ES-I3 (cell line): Measurements from ENCODE around the gene NCKAP1.
A peak's percentile ranks its signal among the peaks of the same experiment; 100 is the strongest.

ENCODE experiments used
- H3K36me3 ChIP-seq: 2 replicates; pipeline ENCODE4 v1.6.1; 2013; ENCODE audit warnings: mild to moderate bottlenecking, low read length, control low read depth, moderate library complexity; ENCODE audit not compliant: insufficient read depth
- H3K4me1 ChIP-seq: 2 replicates; pipeline ENCODE4 v1.6.1; 2013; ENCODE audit warnings: mild to moderate bottlenecking, control low read depth, low read length; ENCODE audit not compliant: insufficient read depth
- H3K9ac ChIP-seq: 2 replicates; pipeline ENCODE4 v1.6.1; 2013; ENCODE audit warnings: low read depth, mild to moderate bottlenecking, low read length, moderate library complexity
- H3K9me3 ChIP-seq: 2 replicates; pipeline ENCODE4 v1.6.1; 2013; ENCODE audit warnings: mild to moderate bottlenecking, low read length, moderate library complexity; ENCODE audit not compliant: control insufficient read depth, insufficient read depth

The NCKAP1 gene, protein sequence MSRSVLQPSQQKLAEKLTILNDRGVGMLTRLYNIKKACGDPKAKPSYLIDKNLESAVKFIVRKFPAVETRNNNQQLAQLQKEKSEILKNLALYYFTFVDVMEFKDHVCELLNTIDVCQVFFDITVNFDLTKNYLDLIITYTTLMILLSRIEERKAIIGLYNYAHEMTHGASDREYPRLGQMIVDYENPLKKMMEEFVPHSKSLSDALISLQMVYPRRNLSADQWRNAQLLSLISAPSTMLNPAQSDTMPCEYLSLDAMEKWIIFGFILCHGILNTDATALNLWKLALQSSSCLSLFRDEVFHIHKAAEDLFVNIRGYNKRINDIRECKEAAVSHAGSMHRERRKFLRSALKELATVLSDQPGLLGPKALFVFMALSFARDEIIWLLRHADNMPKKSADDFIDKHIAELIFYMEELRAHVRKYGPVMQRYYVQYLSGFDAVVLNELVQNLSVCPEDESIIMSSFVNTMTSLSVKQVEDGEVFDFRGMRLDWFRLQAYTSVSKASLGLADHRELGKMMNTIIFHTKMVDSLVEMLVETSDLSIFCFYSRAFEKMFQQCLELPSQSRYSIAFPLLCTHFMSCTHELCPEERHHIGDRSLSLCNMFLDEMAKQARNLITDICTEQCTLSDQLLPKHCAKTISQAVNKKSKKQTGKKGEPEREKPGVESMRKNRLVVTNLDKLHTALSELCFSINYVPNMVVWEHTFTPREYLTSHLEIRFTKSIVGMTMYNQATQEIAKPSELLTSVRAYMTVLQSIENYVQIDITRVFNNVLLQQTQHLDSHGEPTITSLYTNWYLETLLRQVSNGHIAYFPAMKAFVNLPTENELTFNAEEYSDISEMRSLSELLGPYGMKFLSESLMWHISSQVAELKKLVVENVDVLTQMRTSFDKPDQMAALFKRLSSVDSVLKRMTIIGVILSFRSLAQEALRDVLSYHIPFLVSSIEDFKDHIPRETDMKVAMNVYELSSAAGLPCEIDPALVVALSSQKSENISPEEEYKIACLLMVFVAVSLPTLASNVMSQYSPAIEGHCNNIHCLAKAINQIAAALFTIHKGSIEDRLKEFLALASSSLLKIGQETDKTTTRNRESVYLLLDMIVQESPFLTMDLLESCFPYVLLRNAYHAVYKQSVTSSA

DNA sequence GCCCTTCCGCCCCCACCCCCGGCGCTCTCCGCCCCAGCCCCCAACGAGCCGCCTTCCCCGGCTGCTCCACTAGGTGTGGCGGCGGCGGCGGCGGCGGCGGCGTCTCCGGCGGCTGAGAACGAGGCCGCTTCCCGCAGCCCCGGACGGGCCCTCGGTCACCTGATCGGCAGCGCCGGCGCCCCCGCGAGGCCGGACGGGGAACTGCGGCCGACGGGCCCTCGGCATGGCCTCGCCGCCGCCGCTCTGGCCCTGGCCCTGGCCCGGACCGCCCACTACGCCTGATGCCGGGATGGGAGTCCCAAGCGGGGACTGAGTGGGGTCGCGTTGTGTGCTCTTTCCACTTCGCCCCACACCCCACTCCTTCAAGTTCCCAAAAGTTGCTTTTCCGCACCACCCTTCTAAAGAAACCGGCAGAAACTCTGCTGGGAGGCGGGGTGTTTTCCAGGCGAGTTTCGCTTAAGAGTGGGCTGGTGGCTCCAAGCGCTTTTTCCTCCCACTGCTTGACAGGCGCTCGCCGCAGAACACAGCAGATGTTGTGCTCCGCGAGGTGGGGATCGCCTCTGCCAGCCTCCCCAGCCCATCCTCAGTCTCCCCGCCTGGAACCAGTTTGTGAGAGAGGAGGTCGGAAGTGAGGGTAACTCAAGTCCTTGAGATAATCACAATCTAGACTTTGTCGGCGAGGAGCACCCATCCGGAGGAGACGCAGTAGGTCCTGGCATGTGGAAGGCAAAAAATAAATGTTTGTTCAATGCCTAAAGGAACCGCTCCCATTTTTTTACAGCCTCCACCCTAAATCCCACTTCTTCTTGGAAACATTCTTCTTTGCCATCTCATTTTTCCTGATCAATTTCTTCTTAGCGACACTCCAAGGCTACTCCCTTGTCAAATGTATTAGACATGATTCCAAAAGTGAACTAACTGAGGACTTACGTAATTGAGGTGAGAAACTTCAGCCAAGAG, at the start of gene NCKAP1:
TSS of gene NCKAP1 (minus strand) at position 117 of the 960 bp plus-strand sequence. CDS start 358 bp downstream, outside the sequence.
- Histone ChIP-seq H3K4me1 (peaks cover 9% of the 10 kb centered on the region; the same call in 1 of the 2 replicates), H3K9ac (peak within 1 kb of the TSS; percentile 95), H3K36me3 (no peaks in the 10 kb centered on the region), H3K9me3 (no peaks in the 10 kb centered on the region)

DNA sequence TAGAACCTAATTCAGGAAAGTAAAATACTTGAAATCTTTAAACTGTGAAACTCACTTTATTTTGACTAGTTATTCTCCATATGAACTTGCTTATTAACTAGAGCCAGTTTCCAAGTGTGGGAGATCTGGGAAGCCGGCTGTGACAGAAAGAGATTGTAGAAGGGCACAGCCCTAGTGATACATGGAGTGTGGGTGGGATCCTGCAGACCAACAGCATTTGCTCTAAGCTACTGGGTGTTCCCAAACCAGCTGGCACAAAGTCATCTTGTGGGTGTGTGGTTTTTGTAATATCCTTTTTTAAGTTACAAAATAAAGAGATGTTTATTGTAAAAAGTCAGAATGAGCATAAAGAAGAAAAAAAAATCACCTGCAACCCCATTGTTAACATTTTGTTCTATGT, 43.7 kb upstream of the NCKAP1 start:
- H3K4me1 ChIP-seq = no peaks in the 10 kb centered on the region; the same call in 1 of the 2 replicates
- no peaks in the 10 kb centered on the region for H3K9me3 ChIP-seq
- H3K9ac ChIP-seq = no peak overlapping the region
- no peaks in the 10 kb centered on the region for H3K36me3 ChIP-seq

DNA sequence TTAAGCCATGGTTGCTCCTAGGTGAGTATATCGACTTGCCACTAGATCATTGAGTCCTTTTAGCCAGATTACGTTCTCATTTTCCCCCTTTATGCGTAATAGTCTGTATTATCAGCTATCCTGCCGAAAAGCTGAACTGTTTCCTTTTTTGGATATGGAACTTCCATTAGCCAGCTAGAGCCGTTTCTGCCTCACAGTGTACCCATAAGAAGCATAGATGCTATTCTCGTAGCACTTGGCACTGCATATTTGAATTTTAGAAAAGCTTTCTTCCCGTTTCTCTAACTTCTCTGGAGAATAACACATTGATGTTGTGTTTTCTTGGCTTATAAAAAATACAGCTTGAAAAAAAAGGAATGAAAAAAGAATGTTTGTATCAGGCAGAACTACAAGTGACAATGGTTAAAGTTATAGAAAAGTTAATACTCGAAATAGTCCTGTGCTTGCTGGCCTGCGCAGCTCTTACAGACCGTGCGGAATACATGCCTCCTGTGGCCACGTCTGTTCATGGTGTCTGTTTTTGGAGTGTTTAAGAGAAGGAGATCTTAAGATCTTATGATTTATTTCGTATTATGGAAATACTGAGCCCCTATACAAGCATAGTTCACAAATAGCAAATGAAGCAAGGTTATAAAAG, 41.0 kb upstream of the NCKAP1 start:
- no peaks in the 10 kb centered on the region for H3K36me3 ChIP-seq
- H3K4me1 ChIP-seq = no peaks in the 10 kb centered on the region; the same call in 1 of the 2 replicates
- H3K9ac ChIP-seq = peak overlapping the region; percentile 69
- no peaks in the 10 kb centered on the region for H3K9me3 ChIP-seq

DNA sequence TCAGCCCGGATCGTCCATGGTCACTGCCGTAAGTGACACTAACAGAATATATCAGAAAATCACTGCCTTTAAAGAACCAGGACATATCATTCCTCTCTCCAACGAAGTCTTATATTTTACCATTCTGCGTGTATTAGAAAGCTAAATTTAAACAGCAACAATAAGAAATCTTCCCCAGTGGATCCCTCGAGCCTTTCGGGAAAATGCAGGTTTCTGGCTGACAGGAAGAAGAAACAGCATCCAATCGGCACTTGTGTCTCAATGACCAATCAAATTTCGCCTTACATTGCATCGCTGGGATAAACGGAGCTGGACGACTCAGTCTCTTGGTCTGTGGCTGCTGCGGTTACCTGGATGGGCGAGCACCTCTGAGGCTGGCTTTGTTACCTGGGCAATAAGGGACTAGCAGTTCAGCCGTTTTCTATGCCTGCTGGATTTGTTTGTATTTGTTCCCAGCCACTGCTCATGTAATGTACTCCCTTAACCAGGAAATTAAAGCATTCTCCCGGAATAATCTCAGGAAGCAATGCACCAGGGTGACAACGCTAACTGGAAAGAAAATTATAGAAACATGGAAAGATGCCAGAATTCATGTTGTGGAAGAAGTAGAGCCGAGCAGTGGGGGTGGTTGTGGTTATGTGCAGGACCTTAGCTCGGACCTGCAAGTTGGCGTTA, 40.3 kb upstream of the NCKAP1 start, which contains the start of gene DUSP19:
TSS of gene DUSP19 (plus strand) at position 284 of the 675 bp plus-strand sequence. CDS start at position 471, 187 bp downstream.
- peak within 1 kb of the TSS; percentile 69 for H3K9ac ChIP-seq
- H3K4me1 ChIP-seq = no peaks in the 10 kb centered on the region; the same call in 1 of the 2 replicates
- no peaks in the 10 kb centered on the region for H3K36me3 ChIP-seq
- H3K9me3 ChIP-seq = no peaks in the 10 kb centered on the region

DNA sequence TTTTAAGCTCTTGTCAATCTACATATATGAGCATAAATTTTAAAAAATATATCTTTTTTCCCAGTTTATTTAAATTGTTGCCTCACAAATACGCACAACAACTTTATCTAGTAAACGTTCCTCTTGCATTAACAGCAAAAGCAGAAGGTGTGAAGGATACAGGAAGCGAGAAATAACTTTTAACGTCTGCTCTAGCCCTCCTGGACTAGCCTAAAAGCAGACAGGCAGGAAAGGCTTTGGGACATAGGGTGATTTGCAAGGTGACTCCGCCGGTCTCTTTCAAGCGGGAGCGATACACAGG, 39.9 kb upstream of the NCKAP1 start:
- Histone ChIP-seq H3K4me1 (no peaks in the 10 kb centered on the region; the same call in 1 of the 2 replicates), H3K9me3 (no peaks in the 10 kb centered on the region), H3K36me3 (no peaks in the 10 kb centered on the region), H3K9ac (peak overlapping the region; percentile 69)

DNA sequence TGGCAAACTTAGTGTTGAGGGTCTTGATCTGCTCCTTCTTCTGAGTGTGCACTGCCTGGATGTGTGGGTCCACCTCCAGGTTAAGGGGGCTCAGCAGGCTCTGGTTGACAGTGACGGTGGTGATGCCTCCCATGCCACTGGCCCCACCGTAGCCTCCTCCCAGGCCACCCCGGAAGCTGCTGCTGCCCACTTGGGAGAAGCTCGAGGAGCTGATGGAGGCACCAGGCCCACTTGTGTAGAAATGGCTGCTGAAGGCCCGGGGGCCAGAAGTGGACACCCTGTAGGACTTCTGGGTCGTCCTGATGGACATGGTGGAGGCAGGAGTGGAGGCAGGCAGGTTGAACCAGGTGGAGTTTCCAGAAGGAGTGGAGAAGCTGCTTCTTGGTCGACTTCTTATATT, 33.9 kb upstream of the NCKAP1 start:
- H3K36me3 ChIP-seq = no peaks in the 10 kb centered on the region
- H3K9ac ChIP-seq = no peak overlapping the region
- H3K9me3 ChIP-seq = peaks cover 2% of the 10 kb centered on the region; the same call in 1 of the 2 replicates
- H3K4me1 ChIP-seq = no peaks in the 10 kb centered on the region

DNA sequence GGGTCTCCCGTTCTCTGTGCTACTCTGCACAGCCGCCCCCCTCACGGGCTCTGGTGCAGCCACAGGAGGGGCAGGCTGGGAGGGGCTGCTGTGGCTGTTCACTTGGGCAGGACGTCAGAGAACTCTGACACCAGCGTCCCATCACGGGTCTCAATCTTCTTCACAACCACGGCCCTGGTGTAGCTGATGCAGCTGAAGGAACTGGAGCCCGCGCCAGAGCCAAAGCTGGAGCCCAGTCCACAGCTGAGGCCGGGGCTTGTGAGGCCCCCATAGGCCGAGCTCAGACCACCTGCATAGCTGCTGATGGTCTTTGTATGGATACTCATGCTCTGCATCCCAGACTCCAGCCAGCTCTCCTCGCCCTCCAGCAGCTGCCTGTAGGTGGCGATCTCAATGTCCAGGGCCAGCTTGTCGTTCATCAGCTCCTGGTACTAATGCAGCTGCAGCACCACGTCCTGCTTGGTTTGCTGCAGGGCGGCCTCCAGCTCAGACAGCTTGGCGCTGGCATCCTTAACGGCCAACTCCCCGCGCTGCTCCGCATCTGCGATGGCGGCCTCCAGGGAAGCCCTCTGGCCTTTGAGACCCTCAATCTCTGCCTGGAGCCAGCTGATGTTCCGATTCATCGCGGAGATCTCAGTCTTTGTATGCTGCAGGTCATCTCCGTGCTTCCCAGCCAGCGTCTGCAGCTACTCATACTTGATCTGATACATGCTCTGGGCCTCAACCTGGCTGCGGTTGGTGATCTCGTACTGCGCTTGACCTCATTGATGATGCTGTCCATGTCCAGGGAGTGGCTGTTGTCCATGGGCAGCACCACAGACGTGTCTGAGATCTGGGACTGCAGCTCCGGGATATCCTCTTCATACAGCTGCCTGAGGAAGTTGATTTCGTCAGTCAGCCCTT, 32.9 kb upstream of the NCKAP1 start:
- H3K4me1 ChIP-seq = no peaks in the 10 kb centered on the region
- no peak overlapping the region for H3K9ac ChIP-seq
- H3K9me3 ChIP-seq = peaks cover 2% of the 10 kb centered on the region; the same call in 1 of the 2 replicates
- H3K36me3 ChIP-seq = no peaks in the 10 kb centered on the region

DNA sequence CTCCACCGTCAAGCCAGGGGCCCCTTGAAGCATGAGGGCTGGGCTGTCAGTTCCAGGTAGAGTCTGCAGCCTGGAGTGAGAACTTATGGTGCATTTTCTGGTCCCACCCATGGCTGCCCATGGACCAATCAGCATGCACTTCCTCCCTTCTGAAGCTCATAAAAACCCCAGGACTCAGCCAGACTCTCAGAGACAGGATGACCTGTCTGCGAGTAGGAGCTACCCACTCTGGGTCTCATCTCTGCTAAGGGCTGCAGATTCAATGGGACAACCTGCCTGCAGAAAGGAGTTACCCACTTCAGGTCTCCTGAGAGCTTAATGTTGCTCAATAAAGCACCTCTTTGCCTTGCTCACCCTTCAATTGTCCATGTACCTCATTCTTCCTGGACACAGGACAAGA, 30.9 kb upstream of the NCKAP1 start:
- no peak overlapping the region for H3K9ac ChIP-seq
- H3K36me3 ChIP-seq = no peaks in the 10 kb centered on the region
- H3K9me3 ChIP-seq = peaks cover 2% of the 10 kb centered on the region; the same call in 1 of the 2 replicates
- H3K4me1 ChIP-seq = no peaks in the 10 kb centered on the region

DNA sequence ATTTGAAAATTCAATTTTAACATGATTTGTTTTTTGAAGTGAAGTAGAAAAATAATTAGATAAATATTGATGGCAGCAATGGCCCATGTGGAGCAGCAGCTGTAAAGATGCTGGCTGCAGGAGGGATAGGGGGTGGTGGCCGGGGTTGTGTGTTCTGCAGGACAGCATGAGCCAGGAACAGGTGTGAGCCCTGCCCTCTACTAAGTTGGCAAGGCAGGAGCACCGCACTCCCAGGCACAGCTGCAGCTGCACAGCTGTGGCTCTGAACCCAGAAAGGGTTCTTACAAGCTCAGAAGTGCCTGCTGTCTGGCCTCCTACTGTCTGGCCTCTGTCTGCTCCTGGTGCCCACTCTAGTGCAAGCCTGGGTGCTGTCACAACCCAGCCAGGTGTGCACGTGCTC, 30.3 kb upstream of the NCKAP1 start:
- no peak overlapping the region for H3K9ac ChIP-seq
- H3K4me1 ChIP-seq = no peaks in the 10 kb centered on the region
- peaks cover 2% of the 10 kb centered on the region; the same call in 1 of the 2 replicates for H3K9me3 ChIP-seq
- no peaks in the 10 kb centered on the region for H3K36me3 ChIP-seq

DNA sequence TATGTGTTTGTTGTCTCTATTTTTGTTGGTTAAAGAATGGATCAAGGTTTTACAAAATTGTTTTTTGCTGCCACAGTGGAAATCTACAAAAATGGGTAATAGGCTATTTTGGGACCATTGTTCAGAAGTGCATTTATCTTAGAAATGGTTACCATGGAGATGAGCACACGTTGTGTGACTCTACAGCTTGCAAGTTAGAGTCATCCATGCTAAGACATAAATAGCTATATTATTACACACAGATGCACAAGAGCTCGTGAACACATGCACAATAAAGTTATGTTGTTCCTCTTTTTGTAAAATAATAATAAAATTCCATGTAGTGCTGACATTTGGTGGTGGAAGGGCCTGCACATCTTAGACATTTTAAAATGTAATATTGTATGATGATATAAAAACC, 24.8 kb upstream of the NCKAP1 start:
- H3K9me3 ChIP-seq = no peaks in the 10 kb centered on the region
- H3K4me1 ChIP-seq = peaks cover 8% of the 10 kb centered on the region; the same call in 1 of the 2 replicates
- H3K9ac ChIP-seq = no peak overlapping the region
- no peaks in the 10 kb centered on the region for H3K36me3 ChIP-seq

DNA sequence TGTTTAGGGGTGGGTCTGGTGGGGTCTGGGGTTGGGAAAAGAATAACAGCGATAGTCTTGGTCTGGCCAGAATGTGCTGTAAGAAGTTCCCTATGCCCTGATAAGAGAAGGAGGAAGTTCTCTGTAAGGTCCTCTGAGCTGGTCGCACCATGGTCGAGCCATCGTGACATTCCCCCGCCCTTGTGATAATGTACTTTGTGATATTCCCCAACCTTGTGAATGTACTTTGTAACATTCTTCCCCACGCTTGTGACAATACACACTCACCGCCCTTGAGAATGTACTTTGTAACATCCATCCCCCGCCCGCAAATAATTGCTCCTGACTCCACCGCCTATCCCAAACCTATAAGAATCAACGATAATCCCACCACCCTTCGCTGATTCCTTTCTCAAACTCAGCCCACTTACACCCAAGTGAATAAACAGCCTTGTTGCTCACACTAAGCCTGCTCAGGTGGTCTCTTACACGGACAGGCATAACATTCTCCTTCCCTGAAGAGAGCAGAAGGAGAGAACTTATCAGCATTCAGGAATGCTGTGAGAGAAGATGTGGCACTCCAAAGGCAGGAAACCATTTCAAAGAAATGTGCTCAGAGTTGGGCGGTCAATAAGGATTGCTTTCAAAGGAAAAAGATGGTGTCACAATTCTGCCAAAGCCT, 22.4 kb upstream of the NCKAP1 start:
- no peaks in the 10 kb centered on the region for H3K36me3 ChIP-seq
- no peaks in the 10 kb centered on the region for H3K9me3 ChIP-seq
- H3K4me1 ChIP-seq = peaks cover 8% of the 10 kb centered on the region; the same call in 1 of the 2 replicates
- no peak overlapping the region for H3K9ac ChIP-seq
